ENCODE results near the gene BCL2L1. TPM values are rescaled to one million over a fixed set of nuclear protein-coding genes. Genes with fewer than 3 reads are reported as not detected.

Gene BCL2L1
- polyA plus RNA-seq, 1 donor from 2014 or later = 125 TPM

DNA sequence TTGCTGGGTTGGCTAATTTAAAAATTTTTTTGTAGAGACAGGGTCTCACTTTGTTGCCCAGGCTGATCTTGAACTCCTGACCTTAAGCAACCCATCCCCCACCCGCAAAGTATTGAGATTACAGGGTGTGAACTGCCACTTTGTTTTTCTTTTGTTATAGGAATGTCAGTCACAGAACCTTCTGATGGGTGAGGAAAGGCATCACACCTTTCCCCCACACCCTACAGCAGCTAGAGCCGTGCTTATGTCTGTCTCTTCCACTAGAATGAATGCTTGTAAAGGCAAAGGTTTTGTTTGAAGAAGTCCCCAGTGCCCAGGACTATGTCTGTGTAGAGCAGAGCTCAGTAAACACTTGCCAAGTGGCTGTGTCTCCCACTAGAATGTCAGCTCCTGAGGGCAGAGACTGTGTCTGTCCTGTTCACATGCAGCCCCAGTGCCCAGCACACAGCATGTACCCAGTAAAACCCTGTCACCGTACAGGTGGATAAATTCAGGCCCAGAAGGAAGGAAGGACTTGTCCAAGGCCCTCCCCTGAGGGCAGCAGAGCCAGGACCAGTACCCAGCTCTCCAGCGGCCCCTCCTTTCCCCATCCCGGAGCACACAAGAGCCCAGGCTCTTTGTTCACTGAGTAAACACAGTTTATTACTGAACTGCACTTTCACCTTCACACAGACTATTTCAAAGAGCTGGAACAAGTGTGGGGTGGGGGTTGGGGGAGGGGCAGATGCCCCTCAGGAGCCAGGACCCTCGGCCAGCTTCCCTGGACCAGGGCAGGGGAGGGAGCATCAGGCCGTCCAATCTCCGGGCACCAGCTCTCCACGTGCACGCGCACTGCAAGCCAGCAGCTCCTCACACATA is 58.6 kb downstream of the BCL2L1 start:
- no peaks in the 10 kb centered on the region for H3K27me3 ChIP-seq (ENCODE audit: insufficient read depth, low read depth, low read length)
- no peaks in the 10 kb centered on the region for H3F3A ChIP-seq (ENCODE audit: insufficient read depth, low read length, poor library complexity, severe bottlenecking)
- no peak overlapping the region for H3K9ac ChIP-seq (ENCODE audit: low read length)
- H3K4me3 ChIP-seq (ENCODE audit: low read length) = no peak overlapping the region
- H3K36me3 ChIP-seq (ENCODE audit: insufficient read depth, low read length) = peaks cover 19% of the 10 kb centered on the region
- no peak overlapping the region for H3K27ac ChIP-seq (ENCODE audit: low read length)
- no peaks in the 10 kb centered on the region for H4K20me1 ChIP-seq (ENCODE audit: insufficient read depth)
- H3K79me2 ChIP-seq (replicated peaks; ENCODE audit: insufficient read depth, low read length) = no peaks in the 10 kb centered on the region
- no peak overlapping the region for H3K4me2 ChIP-seq (ENCODE audit: low read length)
- TF ChIP-seq REST (IDR thresholded peaks at IDR 0.05; ENCODE audit: borderline replicate concordance) (no peak), EP300 (conservative IDR thresholded peaks at IDR 0.05; ENCODE audit: poor library complexity, severe bottlenecking) (no peak), TAF1 (IDR thresholded peaks at IDR 0.05; ENCODE audit: low read depth) (no peak), SMC3 (conservative IDR thresholded peaks at IDR 0.05; ENCODE audit: poor library complexity) (no peak), RAD21 (conservative IDR thresholded peaks at IDR 0.05) (no peak), MXI1 (conservative IDR thresholded peaks at IDR 0.05; ENCODE audit: poor library complexity, severe bottlenecking) (no peak), EZH2 (IDR thresholded peaks at IDR 0.05; ENCODE audit: borderline replicate concordance, insufficient read depth, low read length, poor library complexity, severe bottlenecking) (no peak), POLR2AphosphoS5 (IDR thresholded peaks at IDR 0.05) (no peak)
- TF ChIP-seq, protein P1, sequence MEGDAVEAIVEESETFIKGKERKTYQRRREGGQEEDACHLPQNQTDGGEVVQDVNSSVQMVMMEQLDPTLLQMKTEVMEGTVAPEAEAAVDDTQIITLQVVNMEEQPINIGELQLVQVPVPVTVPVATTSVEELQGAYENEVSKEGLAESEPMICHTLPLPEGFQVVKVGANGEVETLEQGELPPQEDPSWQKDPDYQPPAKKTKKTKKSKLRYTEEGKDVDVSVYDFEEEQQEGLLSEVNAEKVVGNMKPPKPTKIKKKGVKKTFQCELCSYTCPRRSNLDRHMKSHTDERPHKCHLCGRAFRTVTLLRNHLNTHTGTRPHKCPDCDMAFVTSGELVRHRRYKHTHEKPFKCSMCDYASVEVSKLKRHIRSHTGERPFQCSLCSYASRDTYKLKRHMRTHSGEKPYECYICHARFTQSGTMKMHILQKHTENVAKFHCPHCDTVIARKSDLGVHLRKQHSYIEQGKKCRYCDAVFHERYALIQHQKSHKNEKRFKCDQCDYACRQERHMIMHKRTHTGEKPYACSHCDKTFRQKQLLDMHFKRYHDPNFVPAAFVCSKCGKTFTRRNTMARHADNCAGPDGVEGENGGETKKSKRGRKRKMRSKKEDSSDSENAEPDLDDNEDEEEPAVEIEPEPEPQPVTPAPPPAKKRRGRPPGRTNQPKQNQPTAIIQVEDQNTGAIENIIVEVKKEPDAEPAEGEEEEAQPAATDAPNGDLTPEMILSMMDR (IDR thresholded peaks at IDR 0.05; ENCODE audit: poor library complexity, severe bottlenecking) = no peak
- no peak overlapping the region for H2AFZ ChIP-seq (ENCODE audit: low read depth, low read length)
- no peaks in the 10 kb centered on the region for H3K9me2 ChIP-seq (ENCODE audit: insufficient read depth, low read length)
- no peaks in the 10 kb centered on the region for H3K9me3 ChIP-seq (ENCODE audit: low read length)

DNA sequence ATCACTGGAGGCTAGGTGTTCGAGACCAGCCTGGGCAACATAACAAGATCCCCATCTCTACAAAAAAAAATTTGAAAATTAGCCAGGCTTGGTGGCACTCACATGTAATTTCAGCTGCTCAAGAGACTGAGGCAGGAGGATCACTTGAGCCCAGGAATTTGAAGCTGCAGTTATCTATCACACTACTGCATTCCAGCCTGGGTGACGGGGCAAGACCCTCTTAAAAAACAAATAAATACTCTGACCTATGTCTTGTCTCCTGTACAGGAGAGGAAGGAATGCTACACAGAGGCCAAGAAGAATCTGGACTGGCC is 59.2 kb downstream of the BCL2L1 start:
- no peaks in the 10 kb centered on the region for H3K9me2 ChIP-seq (ENCODE audit: insufficient read depth, low read length)
- no peaks in the 10 kb centered on the region for H3F3A ChIP-seq (ENCODE audit: insufficient read depth, low read length, poor library complexity, severe bottlenecking)
- H3K4me2 ChIP-seq (ENCODE audit: low read length) = no peak overlapping the region
- H3K4me3 ChIP-seq (ENCODE audit: low read length) = no peak overlapping the region
- H2AFZ ChIP-seq (ENCODE audit: low read depth, low read length) = no peak overlapping the region
- no peaks in the 10 kb centered on the region for H3K9me3 ChIP-seq (ENCODE audit: low read length)
- H3K79me2 ChIP-seq (replicated peaks; ENCODE audit: insufficient read depth, low read length) = no peaks in the 10 kb centered on the region
- H3K9ac ChIP-seq (ENCODE audit: low read length) = no peak overlapping the region
- TF ChIP-seq TAF1 (IDR thresholded peaks at IDR 0.05; ENCODE audit: low read depth) (no peak), EZH2 (IDR thresholded peaks at IDR 0.05; ENCODE audit: borderline replicate concordance, insufficient read depth, low read length, poor library complexity, severe bottlenecking) (no peak), SMC3 (conservative IDR thresholded peaks at IDR 0.05; ENCODE audit: poor library complexity) (no peak), POLR2AphosphoS5 (IDR thresholded peaks at IDR 0.05) (no peak), REST (IDR thresholded peaks at IDR 0.05; ENCODE audit: borderline replicate concordance) (no peak), RAD21 (conservative IDR thresholded peaks at IDR 0.05) (no peak)
- TF ChIP-seq, protein P1 (IDR thresholded peaks at IDR 0.05; ENCODE audit: poor library complexity, severe bottlenecking) = no peak
- no peaks in the 10 kb centered on the region for H3K27me3 ChIP-seq (ENCODE audit: insufficient read depth, low read depth, low read length)
- H3K27ac ChIP-seq (ENCODE audit: low read length) = no peak overlapping the region
- H3K36me3 ChIP-seq (ENCODE audit: insufficient read depth, low read length) = peaks cover 19% of the 10 kb centered on the region
- H4K20me1 ChIP-seq (ENCODE audit: insufficient read depth) = no peaks in the 10 kb centered on the region
